ENCODE data around the gene ITGA7.

Gene ITGA7

GRCh38 chr12:55636116-55636655 is 71.5 kb downstream of the ITGA7 start:
- DNase-seq (ENCODE audit: extremely low spot score), result no peak
- POLR2A ChIA-PET, result no interaction called here
- TF ChIP-seq FOXM1 (IDR thresholded peaks at IDR 0.05; ENCODE audit: borderline replicate concordance) (no peak), PKNOX1 (IDR thresholded peaks at IDR 0.05) (no peak), ELF4 (IDR thresholded peaks at IDR 0.05) (no peak), ZNF384 (IDR thresholded peaks at IDR 0.05) (no peak), HDGF (IDR thresholded peaks at IDR 0.05; ENCODE audit: borderline replicate concordance) (no peak), L3MBTL2 (conservative IDR thresholded peaks at IDR 0.05) (no peak), ARNT (IDR thresholded peaks at IDR 0.05) (no peak), BHLHE40 (IDR thresholded peaks at IDR 0.05; ENCODE audit: borderline replicate concordance) (no peak), CTBP1 (IDR thresholded peaks at IDR 0.05; ENCODE audit: borderline replicate concordance) (no peak), SP1 (IDR thresholded peaks at IDR 0.05) (no peak), TARDBP (IDR thresholded peaks at IDR 0.05) (no peak), FOXA1 (IDR thresholded peaks at IDR 0.05) (no peak), LEF1 (IDR thresholded peaks at IDR 0.05; ENCODE audit: borderline replicate concordance) (no peak), NFRKB (IDR thresholded peaks at IDR 0.05) (no peak), FOXK2 (IDR thresholded peaks at IDR 0.05) (no peak), SUZ12 (IDR thresholded peaks at IDR 0.05) (no peak)
- CTCF ChIA-PET, result interaction anchor here (0.6 to 1.6 kb wide), 2 partner anchors 20 to 300 kb away, joined by 3 to 6 read pairs; no protein-coding TSS in a partner anchor

All from HEK293T (cell line).